Upper lobe of right lung (tissue), 1 donor: Measurements from ENCODE around the gene ZC3H7A. TPM values are rescaled to one million over a fixed set of nuclear protein-coding genes. Genes with fewer than 3 reads are reported as not detected.

Source experiments
- ATAC-seq: fragments of 200-7000 bp; cut with Tn5 transposase; one replicate; pipeline ENCODE4 v1.9.1; 2020; ENCODE audit warnings: mild to moderate bottlenecking, moderate library complexity
- DNase-seq: peaks from one replicate; pipeline ENCODE4 v3.0.0-alpha.2; 2020
- H3K27ac ChIP-seq: fragments of 200-600 bp; one replicate; pipeline ENCODE4 v1.8.0; 2022
- H3K27me3 ChIP-seq: fragments of 200-600 bp; one replicate; pipeline ENCODE4 v1.8.0; 2022; ENCODE audit warnings: mild to moderate bottlenecking
- H3K36me3 ChIP-seq: fragments of 200-600 bp; one replicate; pipeline ENCODE4 v1.8.0; 2022
- H3K4me1 ChIP-seq: fragments of 200-600 bp; one replicate; pipeline ENCODE4 v1.8.0; 2022
- H3K4me3 ChIP-seq: fragments of 200-600 bp; one replicate; pipeline ENCODE4 v1.8.0; 2022; ENCODE audit warnings: mild to moderate bottlenecking
- H3K9me3 ChIP-seq: fragments of 200-600 bp; one replicate; pipeline ENCODE4 v1.8.0; 2022
- CTCF ChIP-seq: fragments of 200-600 bp; IDR thresholded peaks from one replicate; pipeline ENCODE4 v1.8.0; 2022; ENCODE audit warnings: antibody characterized with exemption
- intact Hi-C: fragments of 100-400 bp; cut with DNase I; formaldehyde crosslinking; loops from one replicate; pipeline ENCODE4 v1.11.0; 2022
- total RNA-seq: library from RNA; stranded (reverse); fragmentation: NEBNext Ultra II Directional; extraction: Animal tissue kit (Norgen Biotek cat#: 25700); gene quantifications from one replicate; pipeline ENCODE4 v1.2.1, GENCODE V29; 2021
- donor health status: DM: no; HTN: yes; CAD: no; lungs with severe emphysema.

The ZC3H7A gene
- total RNA-seq, 1 donor from 2014 or later, result 71.2 TPM

- Histone ChIP-seq H3K4me3 (peak overlapping the region; percentile 82), H3K9me3 (no peaks in the 10 kb centered on the region), H3K4me1 (peaks cover 46% of the 10 kb centered on the region), H3K36me3 (peaks cover 10% of the 10 kb centered on the region), H3K27me3 (no peaks in the 10 kb centered on the region), H3K27ac (peak overlapping the region; percentile 95)
- DNase-seq (peak; percentile 85), ATAC-seq (peak; percentile 30)
- TF ChIP-seq CTCF, result no peak
- intact Hi-C loops, result no loop called here
Measured at GRCh38 chr16:11742093-11742535, 54.9 kb downstream of the ZC3H7A start.

GRCh38 chr16:11740567-11740966, 56.5 kb downstream of the ZC3H7A start:
- Histone ChIP-seq H3K27ac (peak overlapping the region; percentile 95), H3K36me3 (peaks cover 25% of the 10 kb centered on the region), H3K4me3 (peak overlapping the region; percentile 82), H3K27me3 (no peaks in the 10 kb centered on the region), H3K9me3 (no peaks in the 10 kb centered on the region), H3K4me1 (peaks cover 53% of the 10 kb centered on the region)
- TF ChIP-seq CTCF, result no peak
- intact Hi-C loops, result no loop called here
- no peak for ATAC-seq
- no peak for DNase-seq

GRCh38 chr16:11738742-11739544, 58.1 kb downstream of the ZC3H7A start:
- peaks cover 63% of the 10 kb centered on the region for H3K4me1 ChIP-seq
- H3K27me3 ChIP-seq, result no peaks in the 10 kb centered on the region
- TF ChIP-seq CTCF, result no peak
- DNase-seq (no peak), ATAC-seq (no peak)
- no peak overlapping the region for H3K4me3 ChIP-seq
- no peak overlapping the region for H3K27ac ChIP-seq
- H3K36me3 ChIP-seq, result peaks cover 41% of the 10 kb centered on the region
- intact Hi-C loops, result no loop called here
- no peaks in the 10 kb centered on the region for H3K9me3 ChIP-seq

- H3K36me3 ChIP-seq, result peaks cover 53% of the 10 kb centered on the region
Measured at GRCh38 chr16:11737713-11738112, 59.3 kb downstream of the ZC3H7A start.

GRCh38 chr16:11736903-11737302, 60.2 kb downstream of the ZC3H7A start:
- no peak overlapping the region for H3K4me3 ChIP-seq
- H3K27ac ChIP-seq, result peak overlapping the region; percentile 40
- TF ChIP-seq CTCF, result no peak
- H3K4me1 ChIP-seq, result peaks cover 63% of the 10 kb centered on the region
- peaks cover 62% of the 10 kb centered on the region for H3K36me3 ChIP-seq
- intact Hi-C loops, result no loop called here
- DNase-seq, result no peak
- H3K9me3 ChIP-seq, result no peaks in the 10 kb centered on the region
- H3K27me3 ChIP-seq, result no peaks in the 10 kb centered on the region
- no peak for ATAC-seq

More at GRCh38 chr16:11737713-11738112, 59.3 kb downstream of the ZC3H7A start:
- no peak overlapping the region for H3K27ac ChIP-seq
- H3K9me3 ChIP-seq, result no peaks in the 10 kb centered on the region
- no peaks in the 10 kb centered on the region for H3K27me3 ChIP-seq
- DNase-seq (no peak), ATAC-seq (no peak)
- peaks cover 63% of the 10 kb centered on the region for H3K4me1 ChIP-seq
- TF ChIP-seq CTCF, result no peak
- no peak overlapping the region for H3K4me3 ChIP-seq
- intact Hi-C loops, result no loop called here
